Suprapubic skin (tissue), 4 donors: Measurements from ENCODE around the gene COL6A1.

Experiments used
- CTCF ChIP-seq, 2 donors: fragments of 200-600 bp in 1 of 2; fragments of 450-650 bp in 1 of 2; sonication (generic) in 1 of 2; IDR thresholded peaks; one replicate each; pipeline ENCODE4 v1.5.1; 2016 to 2019; ENCODE audit warnings: antibody characterized with exemption in 2 of 2, mild to moderate bottlenecking in 1 of 2, moderate library complexity in 1 of 2
- POLR2A ChIP-seq, 2 donors: fragments of 450-650 bp; IDR thresholded peaks; one replicate each; pipeline ENCODE4 v1.6.1; 2017; ENCODE audit warnings: antibody characterized with exemption in 2 of 2, mild to moderate bottlenecking in 2 of 2, moderate library complexity in 2 of 2
- POLR2AphosphoS5 ChIP-seq, 3 donors: sonication (generic); formaldehyde crosslinking; IDR thresholded peaks; one replicate each; pipeline ENCODE4 v1.6.1; 2017; ENCODE audit warnings: antibody characterized with exemption in 3 of 3

GRCh38 chr21:45990049-45990711, 8.6 kb downstream of the COL6A1 start:
- TF ChIP-seq CTCF (IDR thresholded peaks at IDR 0.05) (no peak), POLR2A (IDR thresholded peaks at IDR 0.05) (no peak), POLR2AphosphoS5 (IDR thresholded peaks at IDR 0.05) (no peak)
